ENCODE data around the gene CCDC78.
"Not testable (repeated sequence)": the region's sequence is repeated elsewhere in the genome, so short reads cannot be mapped to it uniquely, and the experiment has no call there.

Gene CCDC78

GRCh38 chr16:691242-691641 is 35.0 kb downstream of the CCDC78 start:
- DNase-seq, result not testable (repeated sequence)

GRCh38 chr16:689175-689897 is 36.9 kb downstream of the CCDC78 start:
- DNase-seq, result no peak

- no peak for DNase-seq
Observed at GRCh38 chr16:687499-687898, 38.7 kb downstream of the CCDC78 start.

GRCh38 chr16:686459-687260 is 39.6 kb downstream of the CCDC78 start:
- no peak for DNase-seq

- DNase-seq, result no peak
Observed at GRCh38 chr16:685967-686366, 40.3 kb downstream of the CCDC78 start.

GRCh38 chr16:684961-685696 is 41.1 kb downstream of the CCDC78 start:
- no peak for DNase-seq

GRCh38 chr16:684071-684794 is 42.0 kb downstream of the CCDC78 start, which contains the start of gene JMJD8:
Gene JMJD8 (minus strand): TSS chr16:684334. CDS start chr16:684319, 15 bp downstream.
- peak; percentile 94 for DNase-seq

- no peak for DNase-seq
Observed at GRCh38 chr16:683396-684070, 42.7 kb downstream of the CCDC78 start.

- no peak for DNase-seq
Observed at GRCh38 chr16:682493-683395, 43.5 kb downstream of the CCDC78 start.

GRCh38 chr16:681746-682427 is 44.4 kb downstream of the CCDC78 start:
- DNase-seq, result no peak

- no peak for DNase-seq
Observed at GRCh38 chr16:680967-681745, 45.1 kb downstream of the CCDC78 start.

GRCh38 chr16:680625-680945 is 45.7 kb downstream of the CCDC78 start:
- no peak for DNase-seq

GRCh38 chr16:679814-680624 is 46.2 kb downstream of the CCDC78 start, which contains the start of gene STUB1:
Gene STUB1 (plus strand): TSS chr16:680410. CDS start chr16:680526, 116 bp downstream.
- DNase-seq, result peak; percentile 91

GRCh38 chr16:678858-679813 is 47.1 kb downstream of the CCDC78 start:
- DNase-seq, result peak; percentile 42

GRCh38 chr16:678209-678857 is 47.9 kb downstream of the CCDC78 start:
- no peak for DNase-seq

- DNase-seq, result no peak
Observed at GRCh38 chr16:677316-678190, 48.7 kb downstream of the CCDC78 start.

Measured in T-helper 9 cell (primary cell).